NCI-H82 (cell line): ENCODE measurements around the gene RTP4.

Experiments
- DNase-seq: peaks from one replicate; lab custom pipeline; 2025; lab: John Stamatoyannopoulos, UW

Gene RTP4

GRCh38 chr3:187370051-187370450, 1.9 kb downstream of the RTP4 start:
- no peak for DNase-seq

GRCh38 chr3:187375581-187375980, 7.4 kb downstream of the RTP4 start:
- no peak for DNase-seq

- no peak for DNase-seq
These were observed 9.7 kb downstream of the RTP4 start for GRCh38 chr3:187377842-187378241.

GRCh38 chr3:187382609-187383151, 14.5 kb downstream of the RTP4 start:
- no peak for DNase-seq

GRCh38 chr3:187383246-187383645, 15.1 kb downstream of the RTP4 start:
- no peak for DNase-seq

GRCh38 chr3:187385296-187385695, 17.1 kb downstream of the RTP4 start:
- DNase-seq: no peak

GRCh38 chr3:187396661-187397060, 28.5 kb downstream of the RTP4 start:
- DNase-seq: no peak

GRCh38 chr3:187398955-187399354, 30.8 kb downstream of the RTP4 start:
- no peak for DNase-seq

- no peak for DNase-seq
These were observed 32.6 kb downstream of the RTP4 start for GRCh38 chr3:187400756-187401155.

GRCh38 chr3:187401856-187402255, 33.7 kb downstream of the RTP4 start:
- DNase-seq: no peak

GRCh38 chr3:187403768-187404288, 35.6 kb downstream of the RTP4 start:
- DNase-seq: no peak

- no peak for DNase-seq
These were observed 38.7 kb downstream of the RTP4 start for GRCh38 chr3:187406927-187407326.

GRCh38 chr3:187411991-187412781, 44.0 kb downstream of the RTP4 start:
- peak; percentile 47 for DNase-seq
